ENCODE data around the gene OR4K15.
"Not testable (repeated sequence)": the region's sequence is repeated elsewhere in the genome, so short reads cannot be mapped to it uniquely, and the experiment has no call there.

OR4K15 gene

GRCh38 chr14:19975291-19975690 lies at the start of gene OR4K15:
Gene OR4K15 (plus strand): TSS chr14:19975591. CDS start chr14:19975591, 0 bp downstream.
- no peak for DNase-seq

GRCh38 chr14:19930617-19931016 lies 44.8 kb upstream of the OR4K15 start, which contains the start of gene OR4K1:
Gene OR4K1 (plus strand): TSS chr14:19930917. CDS start chr14:19935667, 4,750 bp downstream.
- DNase-seq: no peak

- no peak for DNase-seq
Measured at GRCh38 chr14:19941668-19942067, 33.7 kb upstream of the OR4K15 start.

GRCh38 chr14:19947413-19948090 lies 27.8 kb upstream of the OR4K15 start:
- DNase-seq: no peak

- no peak for DNase-seq
Measured at GRCh38 chr14:19949218-19949617, 26.2 kb upstream of the OR4K15 start.

- not testable (repeated sequence) for DNase-seq
Measured at GRCh38 chr14:19969735-19970134, 5.7 kb upstream of the OR4K15 start.

GRCh38 chr14:19974844-19975243 lies 547 bp upstream of the OR4K15 start:
- no peak for DNase-seq

- DNase-seq: no peak
Measured at GRCh38 chr14:19993438-19993837, 18.0 kb downstream of the OR4K15 start.

GRCh38 chr14:20001863-20002262 lies 26.5 kb downstream of the OR4K15 start, which contains the start of gene OR4Q2:
Gene OR4Q2 (plus strand): TSS chr14:20002163.
- DNase-seq: no peak

- DNase-seq: no peak
Measured at GRCh38 chr14:20002319-20002718, 26.9 kb downstream of the OR4K15 start.

GRCh38 chr14:20008156-20008555 lies 32.8 kb downstream of the OR4K15 start:
- no peak for DNase-seq

- DNase-seq: peak in 1 of 3 experiments; percentile 63
Measured at GRCh38 chr14:20019257-20019865, 44.0 kb downstream of the OR4K15 start, which contains the start of gene OR4K14. Gene OR4K14 (minus strand): TSS chr14:20019307. CDS start chr14:20015193, 4,114 bp downstream.
